ENCODE data around the gene IFITM2. TPM values are rescaled to one million over a fixed set of nuclear protein-coding genes. Genes with fewer than 3 reads are reported as not detected.

IFITM2 gene
- total and polyA plus RNA-seq, 2 of the 13 experiments (the other 11 are each of a cell fraction or from before 2014, with no cell fraction given), result 13.8 to 267 TPM

DNA sequence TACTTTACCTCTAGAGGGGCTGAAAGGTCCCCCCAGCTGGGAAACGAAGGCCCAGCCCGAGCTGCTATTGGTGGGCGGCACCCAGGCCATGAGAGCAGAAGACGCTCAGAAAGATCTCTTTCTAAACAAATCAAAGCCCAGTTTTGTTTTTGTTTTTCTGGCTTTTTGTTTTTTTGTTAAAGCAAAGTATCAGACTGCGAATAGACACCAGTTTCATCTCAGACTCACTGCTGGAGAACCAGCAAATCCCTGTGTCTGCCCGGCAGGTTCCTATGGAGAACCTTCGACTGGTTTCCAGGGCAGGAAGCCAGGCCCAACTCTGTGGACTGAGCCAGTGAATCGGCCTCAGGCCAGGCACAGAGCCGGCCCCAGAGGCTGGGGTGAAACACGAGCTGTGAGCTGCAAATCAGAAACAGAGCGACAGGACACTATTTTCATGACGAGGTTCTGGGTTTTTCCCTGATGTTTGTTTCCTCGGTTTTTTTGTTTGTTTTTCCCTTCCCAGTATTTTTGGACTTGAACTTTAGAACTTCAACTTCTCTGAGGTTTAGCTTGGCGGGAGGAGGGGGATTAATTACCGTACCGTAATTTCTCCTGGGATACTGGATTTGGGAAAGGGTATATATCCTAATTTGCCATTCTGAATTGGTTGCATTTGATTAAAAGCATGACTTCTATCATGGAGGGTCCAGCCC, 45.7 kb downstream of the IFITM2 start (continued):
- TF ChIP-seq, protein P1, sequence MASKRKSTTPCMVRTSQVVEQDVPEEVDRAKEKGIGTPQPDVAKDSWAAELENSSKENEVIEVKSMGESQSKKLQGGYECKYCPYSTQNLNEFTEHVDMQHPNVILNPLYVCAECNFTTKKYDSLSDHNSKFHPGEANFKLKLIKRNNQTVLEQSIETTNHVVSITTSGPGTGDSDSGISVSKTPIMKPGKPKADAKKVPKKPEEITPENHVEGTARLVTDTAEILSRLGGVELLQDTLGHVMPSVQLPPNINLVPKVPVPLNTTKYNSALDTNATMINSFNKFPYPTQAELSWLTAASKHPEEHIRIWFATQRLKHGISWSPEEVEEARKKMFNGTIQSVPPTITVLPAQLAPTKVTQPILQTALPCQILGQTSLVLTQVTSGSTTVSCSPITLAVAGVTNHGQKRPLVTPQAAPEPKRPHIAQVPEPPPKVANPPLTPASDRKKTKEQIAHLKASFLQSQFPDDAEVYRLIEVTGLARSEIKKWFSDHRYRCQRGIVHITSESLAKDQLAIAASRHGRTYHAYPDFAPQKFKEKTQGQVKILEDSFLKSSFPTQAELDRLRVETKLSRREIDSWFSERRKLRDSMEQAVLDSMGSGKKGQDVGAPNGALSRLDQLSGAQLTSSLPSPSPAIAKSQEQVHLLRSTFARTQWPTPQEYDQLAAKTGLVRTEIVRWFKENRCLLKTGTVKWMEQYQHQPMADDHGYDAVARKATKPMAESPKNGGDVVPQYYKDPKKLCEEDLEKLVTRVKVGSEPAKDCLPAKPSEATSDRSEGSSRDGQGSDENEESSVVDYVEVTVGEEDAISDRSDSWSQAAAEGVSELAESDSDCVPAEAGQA (IDR thresholded peaks at IDR 0.05; ENCODE audit: low read depth), result no peak
- TF ChIP-seq, protein P1 (CRISPR knock-in tag; IDR thresholded peaks at IDR 0.05; ENCODE audit: borderline replicate concordance), result no peak
- TF ChIP-seq TP53 (CRISPR knock-in tag; conservative IDR thresholded peaks at IDR 0.05), result no peak
- TF ChIP-seq KDM3A (CRISPR knock-in tag; IDR thresholded peaks at IDR 0.05; ENCODE audit: low read depth), result no peak
- TF ChIP-seq JUND (CRISPR knock-in tag; IDR thresholded peaks at IDR 0.05), result no peak
- no peak; the same call in 1 of the 2 replicates for TF ChIP-seq HNF4A (CRISPR knock-in tag; IDR thresholded peaks at IDR 0.05)
- TF ChIP-seq SIX4 (CRISPR knock-in tag; IDR thresholded peaks at IDR 0.05), result peak; percentile 82
- TF ChIP-seq, protein P2, sequence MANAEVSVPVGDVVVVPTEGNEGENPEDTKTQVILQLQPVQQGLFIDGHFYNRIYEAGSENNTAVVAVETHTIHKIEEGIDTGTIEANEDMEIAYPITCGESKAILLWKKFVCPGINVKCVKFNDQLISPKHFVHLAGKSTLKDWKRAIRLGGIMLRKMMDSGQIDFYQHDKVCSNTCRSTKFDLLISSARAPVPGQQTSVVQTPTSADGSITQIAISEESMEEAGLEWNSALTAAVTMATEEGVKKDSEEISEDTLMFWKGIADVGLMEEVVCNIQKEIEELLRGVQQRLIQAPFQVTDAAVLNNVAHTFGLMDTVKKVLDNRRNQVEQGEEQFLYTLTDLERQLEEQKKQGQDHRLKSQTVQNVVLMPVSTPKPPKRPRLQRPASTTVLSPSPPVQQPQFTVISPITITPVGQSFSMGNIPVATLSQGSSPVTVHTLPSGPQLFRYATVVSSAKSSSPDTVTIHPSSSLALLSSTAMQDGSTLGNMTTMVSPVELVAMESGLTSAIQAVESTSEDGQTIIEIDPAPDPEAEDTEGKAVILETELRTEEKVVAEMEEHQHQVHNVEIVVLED (CRISPR knock-in tag; IDR thresholded peaks at IDR 0.05; ENCODE audit: borderline replicate concordance), result no peak
- TF ChIP-seq EED (CRISPR knock-in tag; IDR thresholded peaks at IDR 0.05), result no peak
- TF ChIP-seq, protein P3, sequence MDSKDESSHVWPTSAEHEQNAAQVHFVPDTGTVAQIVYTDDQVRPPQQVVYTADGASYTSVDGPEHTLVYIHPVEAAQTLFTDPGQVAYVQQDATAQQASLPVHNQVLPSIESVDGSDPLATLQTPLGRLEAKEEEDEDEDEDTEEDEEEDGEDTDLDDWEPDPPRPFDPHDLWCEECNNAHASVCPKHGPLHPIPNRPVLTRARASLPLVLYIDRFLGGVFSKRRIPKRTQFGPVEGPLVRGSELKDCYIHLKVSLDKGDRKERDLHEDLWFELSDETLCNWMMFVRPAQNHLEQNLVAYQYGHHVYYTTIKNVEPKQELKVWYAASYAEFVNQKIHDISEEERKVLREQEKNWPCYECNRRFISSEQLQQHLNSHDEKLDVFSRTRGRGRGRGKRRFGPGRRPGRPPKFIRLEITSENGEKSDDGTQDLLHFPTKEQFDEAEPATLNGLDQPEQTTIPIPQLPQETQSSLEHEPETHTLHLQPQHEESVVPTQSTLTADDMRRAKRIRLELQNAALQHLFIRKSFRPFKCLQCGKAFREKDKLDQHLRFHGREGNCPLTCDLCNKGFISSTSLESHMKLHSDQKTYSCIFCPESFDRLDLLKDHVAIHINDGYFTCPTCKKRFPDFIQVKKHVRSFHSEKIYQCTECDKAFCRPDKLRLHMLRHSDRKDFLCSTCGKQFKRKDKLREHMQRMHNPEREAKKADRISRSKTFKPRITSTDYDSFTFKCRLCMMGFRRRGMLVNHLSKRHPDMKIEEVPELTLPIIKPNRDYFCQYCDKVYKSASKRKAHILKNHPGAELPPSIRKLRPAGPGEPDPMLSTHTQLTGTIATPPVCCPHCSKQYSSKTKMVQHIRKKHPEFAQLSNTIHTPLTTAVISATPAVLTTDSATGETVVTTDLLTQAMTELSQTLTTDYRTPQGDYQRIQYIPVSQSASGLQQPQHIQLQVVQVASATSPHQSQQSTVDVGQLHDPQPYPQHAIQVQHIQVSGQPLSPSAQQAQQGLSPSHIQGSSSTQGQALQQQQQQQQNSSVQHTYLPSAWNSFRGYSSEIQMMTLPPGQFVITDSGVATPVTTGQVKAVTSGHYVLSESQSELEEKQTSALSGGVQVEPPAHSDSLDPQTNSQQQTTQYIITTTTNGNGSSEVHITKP (CRISPR knock-in tag; IDR thresholded peaks at IDR 0.05; ENCODE audit: low read depth), result peak; percentile 60; the same call in 1 of the 2 replicates
- no peak for TF ChIP-seq ATF1 (CRISPR knock-in tag; IDR thresholded peaks at IDR 0.05)
- TF ChIP-seq, protein P4, sequence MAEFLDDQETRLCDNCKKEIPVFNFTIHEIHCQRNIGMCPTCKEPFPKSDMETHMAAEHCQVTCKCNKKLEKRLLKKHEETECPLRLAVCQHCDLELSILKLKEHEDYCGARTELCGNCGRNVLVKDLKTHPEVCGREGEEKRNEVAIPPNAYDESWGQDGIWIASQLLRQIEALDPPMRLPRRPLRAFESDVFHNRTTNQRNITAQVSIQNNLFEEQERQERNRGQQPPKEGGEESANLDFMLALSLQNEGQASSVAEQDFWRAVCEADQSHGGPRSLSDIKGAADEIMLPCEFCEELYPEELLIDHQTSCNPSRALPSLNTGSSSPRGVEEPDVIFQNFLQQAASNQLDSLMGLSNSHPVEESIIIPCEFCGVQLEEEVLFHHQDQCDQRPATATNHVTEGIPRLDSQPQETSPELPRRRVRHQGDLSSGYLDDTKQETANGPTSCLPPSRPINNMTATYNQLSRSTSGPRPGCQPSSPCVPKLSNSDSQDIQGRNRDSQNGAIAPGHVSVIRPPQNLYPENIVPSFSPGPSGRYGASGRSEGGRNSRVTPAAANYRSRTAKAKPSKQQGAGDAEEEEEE (CRISPR knock-in tag; IDR thresholded peaks at IDR 0.05; ENCODE audit: borderline replicate concordance), result no peak
- no peak; the same call in 1 of the 2 replicates for TF ChIP-seq NFATC3 (CRISPR knock-in tag; IDR thresholded peaks at IDR 0.05)
- TF ChIP-seq ZBTB3 (CRISPR knock-in tag; IDR thresholded peaks at IDR 0.05; ENCODE audit: borderline replicate concordance, low read depth), result no peak

Measured in HepG2 (cell line).